Stimulated activated CD8-positive, alpha-beta memory T cell treated with anti-CD3 and anti-CD28 coated beads, Interleukin-2, amount 100 ng/mL, for 48 hours (primary cell): ENCODE results near the gene MAN1C1.
A peak's percentile ranks its signal among the peaks of the same experiment; 100 is the strongest.

Source experiments
- DNase-seq, 2 donors: peaks; one replicate each; pipeline ENCODE4 v3.0.0-alpha.2; 2020; ENCODE audit warnings: low read depth in 2 of 2

MAN1C1 gene

DNA sequence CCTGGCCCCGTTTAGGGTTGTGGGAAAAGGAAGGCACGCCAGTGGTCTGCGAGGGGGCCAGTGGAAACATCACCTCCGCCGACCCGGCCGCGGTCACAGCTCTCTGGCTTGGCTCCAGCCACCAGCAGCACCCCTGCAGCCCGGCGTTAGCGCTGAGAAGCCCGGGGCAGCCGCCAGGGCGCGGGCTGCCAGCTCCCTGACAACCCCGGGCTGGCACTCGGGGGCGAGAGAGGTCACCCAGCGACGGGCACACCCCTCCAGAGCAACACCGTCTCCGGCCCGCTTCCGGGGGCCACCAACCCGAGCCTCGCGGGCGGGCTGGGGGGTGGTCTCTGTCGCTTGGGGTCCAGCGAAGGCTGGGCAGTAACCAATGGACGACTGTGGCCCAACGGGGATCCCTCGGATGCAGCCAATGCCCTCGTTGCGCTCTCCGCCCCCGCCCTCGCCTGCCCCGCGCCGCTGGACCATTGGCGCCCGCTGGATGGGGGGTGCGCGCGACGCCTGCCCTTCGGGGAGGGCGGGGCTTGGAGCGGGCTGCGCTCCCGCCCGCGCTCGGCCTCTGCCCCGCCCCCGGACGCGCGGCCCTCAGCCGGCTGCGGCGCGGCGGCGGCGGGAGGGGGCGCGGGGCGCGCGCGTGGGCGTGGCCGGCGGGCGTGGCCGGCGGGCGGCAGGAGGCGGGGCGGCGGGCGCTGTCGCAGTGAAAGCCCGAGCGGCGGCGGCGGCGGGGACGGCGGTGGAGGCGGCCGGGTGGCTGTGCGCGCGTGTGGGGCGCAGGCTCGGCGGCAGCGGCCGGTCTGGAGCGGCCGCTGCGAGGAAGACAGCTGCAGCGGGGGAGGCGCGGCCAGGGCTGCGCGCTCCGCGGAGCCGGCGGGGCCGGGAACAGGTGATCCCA, at the start of gene MAN1C1:
Gene MAN1C1 (plus strand): TSS at position 697 of the 892 bp plus-strand sequence. CDS start 1,007 bp downstream, outside the sequence.
- DNase-seq: peak; percentile 58 to 72

GRCh38 chr1:25567710-25568089, 48.9 kb upstream of the MAN1C1 start:
- DNase-seq: no peak

DNA sequence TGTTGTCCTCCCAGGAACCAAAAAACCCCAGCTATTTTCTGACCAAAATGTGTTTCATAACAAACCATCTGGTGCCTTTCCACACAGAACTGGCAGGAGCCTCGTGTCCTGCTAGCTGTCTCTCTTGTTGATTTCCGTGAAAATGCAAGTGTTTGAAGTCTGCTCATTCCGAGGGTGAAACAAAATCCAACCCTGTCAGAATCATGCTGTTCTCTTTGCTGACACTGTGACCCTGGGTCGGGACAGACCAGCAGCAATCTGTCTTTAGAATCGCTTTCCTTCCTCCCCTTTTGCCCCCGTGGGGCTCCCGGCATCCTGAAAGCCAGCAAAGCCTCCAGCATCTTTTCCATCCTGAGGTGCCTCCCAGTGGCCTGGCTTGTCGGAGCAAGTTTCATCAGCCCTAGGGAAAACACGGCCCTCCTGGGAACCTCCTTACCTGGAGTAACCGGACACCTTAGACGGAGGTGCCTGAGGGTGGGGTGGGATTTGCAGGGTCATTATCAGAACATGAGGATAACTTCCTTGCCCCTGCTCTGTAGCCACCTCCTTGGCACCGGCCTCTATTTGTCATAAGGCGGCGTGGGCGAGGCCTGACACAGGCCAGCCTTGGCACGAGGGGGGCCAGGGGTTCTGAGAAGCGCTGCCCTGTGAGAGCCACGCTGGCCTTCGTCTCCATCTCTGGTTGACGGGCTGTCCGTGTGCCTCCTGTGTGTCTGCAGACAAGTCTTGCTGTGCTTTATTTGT, 48.3 kb upstream of the MAN1C1 start:
- DNase-seq: no peak

DNA sequence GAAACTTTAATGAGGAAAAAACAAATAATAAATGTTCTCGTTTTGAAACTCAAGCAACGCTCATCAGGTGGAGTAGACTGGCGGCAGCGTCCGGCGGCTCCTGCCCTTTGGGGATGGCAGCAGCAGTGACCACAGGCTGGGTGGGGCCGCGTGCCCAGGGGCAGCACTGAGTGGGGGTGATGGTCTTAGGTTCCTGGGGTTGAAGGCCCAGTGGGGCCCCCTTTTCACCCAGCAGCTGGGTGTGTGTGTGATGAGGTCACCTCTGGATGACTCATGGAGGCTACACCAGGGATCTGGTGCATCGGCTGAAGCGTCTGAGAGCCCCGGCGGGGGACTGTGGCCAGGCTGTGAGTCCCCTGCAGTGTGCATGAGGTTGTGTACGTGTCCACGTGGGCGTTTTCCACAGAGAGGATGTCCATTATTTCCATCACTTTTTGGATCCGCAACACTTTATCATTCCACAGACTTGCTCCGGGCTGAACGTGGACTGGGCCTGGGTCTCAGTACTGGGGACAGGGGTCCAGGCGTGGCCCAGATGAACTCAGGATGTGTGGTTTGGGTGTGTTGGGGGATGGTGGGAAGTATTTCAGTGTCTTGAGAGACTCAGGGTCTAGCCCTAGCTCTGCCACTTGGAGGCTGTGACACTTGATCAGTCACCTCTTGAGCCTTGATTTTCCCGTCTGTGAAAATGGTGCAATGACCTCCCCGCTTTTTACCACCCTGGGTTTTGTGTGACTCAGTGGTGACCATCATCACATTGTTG, 47.6 kb upstream of the MAN1C1 start:
- peak; percentile 34 for DNase-seq

GRCh38 chr1:25569597-25570396, 46.8 kb upstream of the MAN1C1 start:
- no peak for DNase-seq

- DNase-seq: no peak
Measured at GRCh38 chr1:25570798-25571521, 45.6 kb upstream of the MAN1C1 start.

- no peak for DNase-seq
Measured at GRCh38 chr1:25571522-25571970, 45.0 kb upstream of the MAN1C1 start.

DNA sequence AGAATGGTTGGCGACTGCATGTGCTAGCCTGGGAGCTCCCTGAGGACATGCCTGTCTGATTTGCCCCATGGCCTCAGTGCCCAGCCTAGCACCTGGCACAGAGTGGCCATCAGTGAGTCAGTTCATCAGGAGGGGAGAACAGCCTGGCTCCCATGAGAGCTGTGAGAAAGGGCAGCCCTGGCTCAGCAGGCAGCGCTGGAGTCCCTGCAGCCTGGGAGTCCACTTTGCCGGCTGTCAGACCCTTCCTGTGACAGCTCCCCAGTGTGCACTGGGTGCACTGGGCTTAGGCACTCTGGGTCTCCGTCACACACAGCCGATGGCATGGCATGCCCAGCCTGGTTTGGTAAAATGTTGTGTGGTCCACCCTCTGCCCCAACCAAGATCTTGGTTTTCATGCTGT, 44.5 kb upstream of the MAN1C1 start:
- no peak for DNase-seq

DNA sequence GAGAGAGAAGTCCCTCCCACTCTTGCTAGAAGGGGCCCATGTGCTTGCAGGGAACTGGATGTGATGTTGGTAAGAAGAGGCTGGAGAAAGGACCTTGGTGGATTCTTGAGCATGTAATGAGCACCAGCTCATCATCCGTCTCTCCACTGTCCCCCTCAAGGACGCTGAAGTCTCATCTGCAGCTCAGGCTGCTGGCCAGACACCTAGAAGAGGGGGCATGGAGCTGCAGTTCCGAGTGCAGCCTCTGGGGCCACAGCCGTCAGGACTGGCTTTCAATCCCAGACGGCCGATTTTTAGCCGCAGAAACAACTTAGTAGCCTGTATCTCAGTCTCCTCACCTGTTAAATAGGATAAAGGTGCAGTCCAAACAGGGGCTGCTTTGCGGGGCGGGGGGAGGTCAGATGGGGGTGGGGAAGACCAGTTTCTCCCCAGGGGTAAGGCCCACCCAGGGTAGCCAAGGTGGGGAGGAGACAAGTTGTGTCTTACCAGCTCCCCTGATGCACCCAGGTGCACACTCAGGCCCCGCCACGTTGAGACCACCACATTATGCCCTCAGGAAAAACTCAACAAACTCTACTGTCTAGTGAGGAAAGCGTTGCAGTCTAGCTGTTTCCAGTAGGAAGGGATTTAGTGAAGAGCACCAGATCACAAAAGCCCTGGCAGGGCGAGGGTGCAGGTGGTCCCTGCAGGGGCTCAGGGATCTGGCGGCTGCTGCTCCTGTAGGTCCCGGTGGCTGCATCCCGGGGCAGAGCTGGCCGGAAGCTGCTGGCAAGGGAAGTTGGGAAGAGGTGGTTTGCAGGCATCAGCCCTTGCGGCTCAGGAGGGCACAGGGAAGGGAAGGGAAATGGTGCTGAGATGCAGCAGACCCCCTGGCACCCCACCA, 43.6 kb upstream of the MAN1C1 start:
- peak; percentile 46 to 51 for DNase-seq

DNA sequence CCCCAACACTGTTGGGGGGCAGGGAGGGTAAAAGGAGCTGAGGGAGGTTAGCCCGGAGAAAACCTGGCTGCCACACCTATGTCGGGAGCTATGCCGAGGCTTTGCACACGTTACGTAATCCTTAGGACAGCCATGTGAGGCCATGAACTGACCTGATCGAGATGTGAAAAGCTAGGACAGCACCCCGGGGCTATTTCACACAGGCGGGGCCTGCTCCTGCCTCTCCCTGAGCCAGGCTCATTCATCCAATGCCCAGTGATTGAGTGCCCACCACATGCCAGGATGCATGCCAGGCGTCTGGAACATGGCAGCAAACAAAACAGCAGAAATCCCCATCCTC, 43.0 kb upstream of the MAN1C1 start:
- no peak for DNase-seq

- no peak for DNase-seq
Measured at GRCh38 chr1:25573961-25574360, 42.6 kb upstream of the MAN1C1 start.

DNA sequence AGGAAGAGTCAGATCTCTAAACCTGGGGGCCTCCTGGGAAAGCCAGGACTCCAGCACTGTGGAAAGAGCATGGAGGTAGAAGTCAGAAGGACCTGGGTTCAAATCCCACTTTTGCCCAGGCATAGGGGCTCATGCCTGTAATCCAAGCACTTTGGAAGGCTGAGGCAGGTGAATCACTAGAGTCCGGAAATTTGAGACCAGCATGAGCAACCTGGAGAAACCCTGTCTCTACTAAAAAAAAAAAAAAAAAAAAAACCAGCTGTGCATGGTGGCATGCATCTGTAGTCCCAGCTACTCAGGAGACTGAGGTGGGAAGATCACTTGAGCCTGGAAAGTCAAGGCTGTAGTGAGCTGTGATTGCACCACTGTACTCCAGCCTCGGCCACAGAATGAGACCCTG, 41.4 kb upstream of the MAN1C1 start:
- no peak for DNase-seq

GRCh38 chr1:25576459-25577133, 40.0 kb upstream of the MAN1C1 start:
- DNase-seq: no peak

DNA sequence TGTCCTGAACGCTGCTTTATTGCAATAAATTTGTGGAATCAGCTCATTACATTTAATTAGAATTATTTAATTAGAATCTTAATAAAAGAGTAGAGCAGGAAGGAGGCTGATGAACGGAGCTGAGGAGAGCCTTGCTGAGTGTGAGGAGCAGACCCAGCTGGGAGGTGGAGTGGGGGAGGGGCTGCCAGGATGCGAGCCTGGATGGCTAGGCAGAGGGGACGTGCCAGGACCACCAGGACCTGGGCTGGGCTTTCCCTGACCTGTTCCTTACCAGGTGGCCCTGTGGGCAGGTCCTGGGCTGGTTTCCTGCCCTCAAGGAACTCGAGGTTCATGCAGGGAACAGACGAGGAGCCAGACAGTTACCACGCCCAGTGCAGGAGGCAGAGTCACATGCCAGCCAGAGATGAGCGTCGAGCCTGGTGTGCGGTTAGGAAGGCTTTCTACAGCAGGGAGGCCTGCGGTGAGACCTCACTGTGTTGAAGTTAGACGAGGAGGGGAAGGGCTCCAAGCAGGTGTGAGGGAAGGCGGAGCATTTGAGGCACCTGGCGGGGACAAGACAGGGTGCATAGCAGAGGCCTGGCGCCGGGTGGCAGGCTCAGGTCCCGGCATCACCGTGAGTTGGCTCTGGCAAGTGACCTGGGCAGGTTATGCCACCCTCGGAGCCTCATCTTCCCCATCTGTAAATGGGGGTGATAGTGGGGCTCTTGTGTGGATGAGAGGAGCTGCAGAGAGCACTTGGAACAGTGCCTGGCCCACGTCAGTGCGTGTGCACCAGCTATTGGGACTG, 39.3 kb upstream of the MAN1C1 start:
- DNase-seq: no peak

- no peak for DNase-seq
Measured at GRCh38 chr1:25579292-25580252, 37.0 kb upstream of the MAN1C1 start.

DNA sequence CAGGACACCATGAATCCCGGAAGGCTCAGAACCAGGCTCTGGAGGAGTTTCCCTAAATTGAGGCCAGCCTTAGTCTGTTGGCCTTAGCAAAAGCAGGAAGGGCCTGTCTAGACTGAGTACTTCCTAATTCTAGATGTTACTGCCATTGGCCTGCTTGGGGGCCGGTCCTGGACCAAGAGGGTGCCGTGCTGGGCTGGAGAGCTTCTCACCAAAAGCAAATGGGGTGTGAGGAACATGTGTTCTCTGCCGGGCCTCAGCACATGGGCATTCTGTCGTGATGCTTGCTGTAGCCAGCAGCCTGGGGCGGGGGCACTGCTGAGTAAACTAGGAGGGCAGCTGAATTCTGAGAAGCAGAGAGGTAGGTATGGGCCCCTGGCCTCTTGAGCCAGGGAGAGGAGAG, 35.7 kb upstream of the MAN1C1 start:
- no peak for DNase-seq

DNA sequence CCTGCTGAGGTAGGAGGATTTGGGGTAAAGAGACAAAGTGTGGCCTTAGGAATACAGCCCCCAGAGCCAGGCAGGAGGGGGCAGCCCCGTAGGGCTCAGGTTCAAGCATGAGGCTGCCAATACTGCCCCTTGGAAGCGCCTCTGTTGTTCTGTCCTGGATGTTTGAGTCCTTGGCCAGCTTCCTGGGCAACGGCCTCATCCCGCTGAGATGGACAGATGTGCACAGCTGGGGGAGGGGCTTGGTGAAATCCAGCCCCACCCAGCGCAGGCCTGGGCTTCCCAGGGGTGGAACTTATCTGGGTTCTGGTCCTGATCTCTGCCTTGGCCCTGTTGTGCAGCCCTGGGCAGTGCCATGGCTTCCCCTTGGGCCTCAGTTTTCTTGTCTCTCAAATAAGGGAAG, 34.8 kb upstream of the MAN1C1 start:
- DNase-seq: no peak
